ENCODE measurements around the gene APOL3. TPM values are rescaled to one million over a fixed set of nuclear protein-coding genes. Genes with fewer than 3 reads are reported as not detected.
"Not testable (repeated sequence)": the region's sequence is repeated elsewhere in the genome, so short reads cannot be mapped to it uniquely, and the experiment has no call there.

APOL3 gene
- total RNA-seq, 1 donor from 2014 or later, result 17.1 TPM

DNA sequence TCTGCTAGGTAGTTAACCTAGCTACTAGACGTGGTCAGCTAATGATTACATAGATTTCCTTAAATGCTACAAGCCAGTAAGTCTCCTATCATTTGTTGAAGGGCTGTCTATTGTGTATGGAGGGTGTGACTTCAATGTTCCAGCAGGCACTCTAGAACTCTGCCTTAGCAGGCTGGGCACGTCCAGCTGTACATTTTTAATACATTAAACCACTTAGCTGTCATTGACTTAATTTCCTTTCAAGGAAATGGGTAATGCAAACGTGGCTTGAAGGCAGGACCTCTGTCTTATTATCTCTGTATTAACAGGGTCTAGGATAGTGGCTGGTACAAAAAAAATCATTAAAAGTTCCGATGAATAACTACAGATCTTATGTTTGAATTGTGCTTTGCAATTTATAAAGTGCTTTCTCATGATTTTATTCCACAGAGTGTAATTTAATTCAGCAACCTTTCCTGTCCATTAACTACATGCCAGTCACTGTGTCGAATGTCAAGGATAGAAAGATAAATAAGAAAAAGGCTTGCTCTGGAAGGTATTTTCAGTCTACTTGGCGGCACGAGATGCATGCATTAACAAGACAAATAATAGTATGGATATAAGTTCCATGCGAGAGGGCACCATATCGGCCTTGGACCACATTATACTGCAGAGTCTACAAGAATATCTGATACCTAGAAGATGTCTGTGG lies 60.3 kb downstream of the APOL3 start:
- DNase-seq, result no peak

GRCh38 chr22:36099561-36099960 lies 61.0 kb downstream of the APOL3 start:
- DNase-seq, result not testable (repeated sequence)

GRCh38 chr22:36097880-36098279 lies 62.7 kb downstream of the APOL3 start:
- DNase-seq, result no peak

DNA sequence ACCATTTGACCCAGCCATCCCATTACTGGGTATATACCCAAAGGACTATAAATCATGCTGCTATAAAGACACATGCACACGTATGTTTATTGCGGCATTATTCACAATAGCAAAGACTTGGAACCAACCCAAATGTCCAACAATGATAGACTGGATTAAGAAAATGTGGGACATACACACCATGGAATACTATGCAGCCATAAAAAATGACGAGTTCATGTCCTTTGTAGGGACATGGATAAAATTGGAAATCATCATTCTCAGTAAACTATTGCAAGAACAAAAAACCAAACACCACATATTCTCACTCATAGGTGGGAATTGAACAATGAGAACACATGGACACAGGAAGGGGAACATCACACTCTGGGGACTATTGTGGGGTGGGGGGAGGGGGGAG lies 69.8 kb downstream of the APOL3 start:
- DNase-seq, result not testable (repeated sequence)

Other genes starting within 250 kb of the APOL3 start
- 269 TPM for gene RBFOX2, start 131.9 kb downstream of the APOL3 start, total RNA-seq
- 19.8 TPM for gene APOL4, start 41.1 kb upstream of the APOL3 start, total RNA-seq
- 22.9 TPM for gene APOL2, start 78.8 kb upstream of the APOL3 start, total RNA-seq
- 7.9 TPM for gene APOL1, start 92.4 kb upstream of the APOL3 start, total RNA-seq
- gene MYH9, start 227.2 kb upstream of the APOL3 start, total RNA-seq, result 242 TPM

Measured in tongue (tissue), 2 donors.